ENCODE results near the gene PFDN2.
A peak's percentile ranks its signal among the peaks of the same experiment; 100 is the strongest.
"Not testable (repeated sequence)": the region's sequence is repeated elsewhere in the genome, so short reads cannot be mapped to it uniquely, and the experiment has no call there.

Gene PFDN2

DNA sequence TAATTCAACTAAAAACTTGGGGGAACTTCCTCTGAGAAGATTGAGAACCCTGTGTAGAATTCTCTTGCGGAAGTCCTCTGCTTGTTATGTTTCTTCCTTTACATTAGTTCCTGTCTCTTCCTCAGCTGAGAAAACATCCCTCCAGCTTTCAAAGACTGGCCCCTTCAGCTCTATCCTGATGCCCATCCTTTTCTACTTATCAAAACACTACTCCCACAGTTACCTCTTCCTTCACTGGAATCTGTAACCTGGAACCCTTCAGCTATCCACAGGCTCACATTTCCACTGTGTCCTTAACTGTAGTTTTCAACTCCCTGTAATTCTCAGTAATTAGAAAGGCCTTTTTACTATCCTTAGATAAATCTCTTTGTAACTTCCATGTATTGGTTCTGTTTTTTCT is 20.6 kb upstream of the PFDN2 start:
- DNase-seq: no peak

DNA sequence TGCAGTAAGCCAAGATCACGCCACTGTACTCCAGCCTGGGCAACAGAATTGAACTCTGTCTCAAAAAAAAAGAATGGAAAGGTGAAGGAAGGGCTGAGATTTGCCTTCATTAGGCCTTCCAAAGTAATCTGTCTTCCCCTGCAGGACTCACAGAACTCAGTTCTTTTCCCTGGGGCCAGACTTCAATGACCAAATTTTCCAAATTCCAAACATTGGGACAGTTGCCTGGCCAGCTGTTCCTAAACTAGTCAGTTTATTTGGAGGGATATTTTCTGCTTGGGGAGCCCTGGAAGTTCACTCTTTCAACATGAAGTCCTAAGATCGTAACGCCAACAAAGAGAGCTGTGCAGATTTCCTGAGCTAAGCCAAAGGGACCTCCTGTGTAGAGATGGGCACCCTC is 20.0 kb upstream of the PFDN2 start:
- DNase-seq: no peak

DNA sequence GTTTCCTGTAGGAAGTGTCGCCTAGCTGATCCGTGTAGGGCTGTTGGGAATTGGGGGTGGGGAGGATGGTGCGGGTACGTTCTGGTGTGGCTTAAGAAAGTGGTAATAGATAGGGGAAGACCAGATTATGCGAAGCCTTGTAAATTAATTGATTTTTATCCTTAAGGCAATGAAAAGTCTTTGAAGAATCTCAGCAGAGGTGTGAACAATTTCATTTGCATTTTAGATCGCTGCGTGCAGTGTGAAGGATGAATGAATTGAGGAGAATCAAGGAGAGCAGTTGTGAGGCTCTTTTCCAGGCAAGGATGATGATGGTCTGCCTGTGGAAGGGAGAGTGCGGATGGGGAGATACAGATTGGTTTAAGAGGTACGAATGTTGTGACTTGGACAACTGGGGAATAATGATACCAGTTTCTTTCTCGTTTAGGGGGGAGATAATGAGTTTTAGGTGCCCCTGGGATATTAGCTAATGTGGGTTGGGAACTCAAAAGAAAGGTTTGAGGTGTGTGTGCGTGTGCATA is 15.4 kb upstream of the PFDN2 start:
- DNase-seq: no peak

DNA sequence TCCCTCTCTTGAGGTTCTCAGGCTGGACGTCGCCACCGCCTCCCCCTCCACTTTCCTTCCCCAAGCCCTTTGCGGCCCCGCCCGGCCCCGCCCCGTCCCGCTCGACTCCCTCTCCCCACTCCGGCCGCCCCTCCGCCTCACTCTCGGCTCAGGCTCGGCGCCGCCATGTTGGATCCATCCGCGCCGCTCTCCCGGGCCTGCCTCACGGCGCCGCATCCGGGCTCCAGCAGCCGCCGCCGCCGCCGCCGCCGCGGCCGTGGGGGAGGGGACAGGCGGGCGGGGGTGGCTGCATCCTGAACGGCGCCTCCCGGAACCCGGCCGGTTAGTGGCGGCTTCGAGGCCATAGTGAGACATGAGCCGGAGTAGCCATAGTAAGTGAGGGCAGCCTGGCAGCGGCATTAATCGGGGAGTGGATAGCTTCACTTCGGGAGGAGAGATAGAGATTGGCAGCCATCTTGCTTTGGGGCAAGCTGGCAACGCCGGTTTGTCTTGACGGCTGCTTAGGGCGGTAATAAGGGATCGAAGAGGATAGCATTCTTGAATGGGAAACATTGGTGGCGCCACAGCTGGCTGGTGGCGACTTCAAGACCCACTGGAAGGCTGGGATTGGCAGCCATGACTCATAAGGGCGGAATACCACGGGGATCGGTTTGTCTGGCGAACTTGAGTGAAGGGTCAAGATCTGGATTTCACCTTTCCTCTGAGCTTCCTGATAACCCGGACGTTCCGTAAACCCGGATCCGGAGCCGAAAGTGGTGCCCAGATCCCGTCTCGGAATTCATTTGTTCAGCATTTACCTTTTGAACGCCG is 14.8 kb upstream of the PFDN2 start, which contains the start of gene DEDD:
TSS of gene DEDD (minus strand) at position 258 of the 810 bp plus-strand sequence. CDS start 8,205 bp downstream, outside the sequence.
- peak; percentile 88 to 92 for DNase-seq

DNA sequence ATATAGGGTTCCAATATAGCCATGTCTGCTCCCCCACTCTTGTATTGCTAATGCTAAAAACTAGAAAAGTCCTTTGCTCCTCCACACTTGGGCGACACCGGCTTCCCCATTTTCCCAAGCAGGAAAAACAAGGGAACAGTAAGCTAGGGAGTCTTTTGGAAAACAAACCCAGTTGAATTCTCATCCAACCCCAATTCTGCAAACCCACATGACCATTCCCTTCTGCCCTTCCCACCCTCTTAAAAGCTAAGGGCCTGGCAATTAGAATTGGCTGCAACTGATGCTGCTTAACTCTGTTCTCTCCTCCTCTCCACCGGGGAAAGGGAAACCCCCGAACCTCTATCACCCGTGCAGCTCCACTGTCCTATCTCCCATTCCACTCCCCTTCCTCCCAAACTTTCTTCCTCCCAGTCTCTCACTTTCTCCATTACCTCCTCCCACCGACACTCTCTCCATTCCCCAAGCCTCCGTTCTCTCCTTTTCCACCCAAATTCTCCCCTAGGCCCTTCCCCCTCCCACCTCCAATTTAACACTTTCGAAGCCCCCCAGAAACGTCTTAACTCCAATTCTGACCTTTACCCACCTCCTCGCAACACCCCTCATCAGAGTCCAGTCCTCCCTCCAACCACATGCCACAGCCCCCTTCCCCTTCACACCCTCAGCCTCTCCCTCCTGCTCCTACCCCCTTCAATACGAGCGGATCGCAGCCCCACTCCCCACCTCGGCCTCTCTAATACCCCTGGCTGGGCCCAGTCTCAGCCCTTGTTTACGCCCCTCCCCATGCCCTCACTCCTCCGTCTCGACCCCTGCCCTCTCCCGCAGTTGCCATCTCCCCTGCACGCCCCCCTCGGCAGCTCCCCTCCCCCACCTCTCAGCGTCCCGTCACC is 13.9 kb upstream of the PFDN2 start:
- peak in 1 of 2 experiments; percentile 28 for DNase-seq

DNA sequence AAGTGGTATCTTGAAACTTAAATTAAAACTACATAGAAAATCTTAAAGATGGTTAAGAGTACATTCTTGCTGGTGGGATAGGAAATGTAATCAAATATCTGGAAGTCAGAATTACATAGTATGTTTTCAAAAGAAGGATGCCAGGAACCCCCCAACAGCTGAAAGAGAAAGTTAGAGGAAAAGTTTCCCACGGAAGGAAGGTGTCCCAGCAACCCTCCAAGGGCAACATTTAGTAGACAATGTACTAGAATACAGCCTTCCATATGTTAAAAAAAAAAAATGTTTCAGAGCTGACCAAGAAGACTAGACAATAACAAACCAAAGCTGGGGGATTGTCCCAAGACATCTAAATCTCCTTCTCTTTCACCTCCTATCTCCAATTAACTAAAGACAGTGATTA is 12.4 kb upstream of the PFDN2 start:
- DNase-seq: no peak

DNA sequence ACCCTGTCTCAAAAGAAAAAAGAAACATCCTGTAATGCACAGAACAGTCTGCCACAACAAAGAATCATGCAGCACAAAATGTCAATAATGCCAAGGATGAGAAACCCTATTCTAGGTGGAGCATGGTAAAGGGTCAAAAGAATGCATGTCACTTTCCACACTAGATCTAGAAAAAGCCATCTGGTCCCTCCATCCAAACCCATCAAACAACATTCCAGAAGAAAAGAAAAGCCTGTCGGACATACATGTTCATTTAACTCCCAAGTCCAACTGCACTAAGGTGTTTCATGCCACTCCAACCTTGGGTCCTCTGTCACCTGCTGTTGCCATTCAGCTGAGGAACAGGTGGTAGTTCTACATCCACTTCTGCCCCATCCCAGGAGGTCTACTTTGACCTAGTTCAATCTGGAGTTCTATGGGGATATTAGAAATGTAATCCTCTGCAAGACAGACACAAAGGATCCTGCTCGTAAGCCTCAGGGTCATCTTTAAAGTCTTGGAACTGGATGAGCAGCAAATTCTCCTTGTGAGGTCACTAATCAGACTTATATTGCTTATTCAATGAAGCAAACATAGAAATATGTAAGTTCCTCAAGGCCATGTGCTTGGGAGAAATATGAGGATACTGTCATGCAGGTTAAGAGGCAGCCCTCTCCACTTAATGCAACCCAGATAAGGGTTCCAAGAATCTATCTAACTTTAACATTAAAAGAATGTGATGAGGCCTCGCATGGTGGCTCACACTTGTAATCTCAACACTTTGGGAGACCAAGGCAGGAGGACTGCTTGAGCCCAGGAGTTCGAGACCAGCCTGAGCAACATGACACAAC is 11.0 kb upstream of the PFDN2 start:
- no peak for DNase-seq

DNA sequence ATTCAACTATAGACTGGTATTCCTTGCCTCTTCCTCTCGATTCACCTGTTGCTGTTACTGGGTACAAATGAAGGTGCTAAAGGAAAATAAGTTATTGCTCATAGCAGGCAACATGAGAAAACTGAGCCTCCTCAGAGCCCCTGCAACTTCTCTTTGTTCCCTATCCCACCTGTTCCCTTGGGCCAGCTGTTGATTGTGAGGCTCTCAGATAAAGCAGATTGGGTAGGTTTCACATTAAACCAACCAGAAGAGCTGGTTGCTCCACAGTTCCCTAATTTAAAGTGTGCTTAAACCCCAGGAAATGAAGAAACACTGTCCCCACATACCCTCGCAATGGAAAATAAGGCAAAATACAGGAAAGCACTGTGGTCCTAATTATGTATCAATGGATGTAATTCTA is 9.8 kb upstream of the PFDN2 start:
- no peak for DNase-seq

DNA sequence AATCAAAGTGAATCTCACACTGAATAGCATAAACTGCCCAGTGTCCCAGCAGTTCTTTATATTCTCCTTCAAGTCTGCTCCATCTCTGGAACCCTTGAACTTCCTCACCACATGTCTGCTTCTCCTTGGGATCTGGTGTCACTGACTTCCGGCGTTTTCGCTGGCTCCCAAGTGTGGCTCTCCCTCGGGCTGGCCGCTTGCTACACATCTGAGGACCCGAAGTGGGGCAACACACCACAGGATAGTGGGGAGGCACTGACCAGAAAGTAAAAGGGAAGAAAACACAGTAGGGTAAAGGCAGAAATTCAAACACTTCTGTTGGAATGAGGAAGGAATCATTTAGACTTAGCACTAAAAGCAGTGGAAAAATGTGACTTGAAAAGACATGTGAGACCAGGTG is 5.1 kb upstream of the PFDN2 start:
- no peak for DNase-seq

DNA sequence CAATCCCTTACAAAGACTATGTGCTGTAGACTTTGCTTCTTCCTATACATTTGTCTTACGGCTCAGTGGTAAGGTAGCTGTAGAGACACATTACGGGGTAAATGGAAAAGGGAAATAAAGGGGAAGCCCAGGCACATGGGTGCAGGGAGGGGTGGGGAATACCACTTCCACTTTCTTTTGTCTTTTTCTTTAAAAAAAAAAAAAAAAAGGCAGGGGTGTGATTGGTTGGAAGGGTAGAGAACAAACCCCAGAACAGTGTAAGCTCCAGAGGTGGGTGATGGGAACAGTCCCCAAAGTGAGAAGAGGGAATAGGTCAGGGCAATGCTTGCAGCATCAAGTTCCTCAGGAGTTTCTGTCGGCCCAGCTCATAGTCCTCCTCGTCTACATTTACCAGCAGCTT is 4.0 kb upstream of the PFDN2 start:
- DNase-seq: no peak

DNA sequence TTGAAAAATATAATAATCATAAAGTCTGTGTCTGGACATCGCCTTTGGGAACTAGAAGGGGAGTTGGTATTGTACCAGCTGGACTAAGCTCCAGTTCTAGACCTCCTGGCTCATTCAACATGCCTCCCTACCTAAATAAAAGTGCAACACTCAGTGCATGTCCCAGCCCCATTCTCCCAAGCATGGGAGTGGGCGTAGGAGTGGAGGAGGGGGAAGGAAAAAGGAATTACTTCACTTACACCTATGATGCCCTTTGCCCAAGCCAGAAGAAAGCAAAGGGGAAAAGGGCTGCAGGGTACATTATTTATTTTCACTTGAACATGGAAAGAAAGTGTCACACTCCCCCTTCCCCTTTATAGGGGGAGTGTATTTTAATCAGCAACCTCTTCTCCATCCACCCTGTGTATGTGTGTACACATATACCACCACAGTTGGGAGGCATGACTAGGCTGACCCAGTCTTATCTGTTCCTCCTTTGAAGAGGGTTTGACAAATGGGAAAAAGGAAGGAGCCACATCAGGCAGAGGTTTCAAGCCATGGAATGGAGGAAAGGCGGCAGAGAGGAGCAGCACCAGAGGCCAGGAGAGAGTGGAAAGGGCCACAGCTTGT is 3.3 kb upstream of the PFDN2 start:
- no peak for DNase-seq

DNA sequence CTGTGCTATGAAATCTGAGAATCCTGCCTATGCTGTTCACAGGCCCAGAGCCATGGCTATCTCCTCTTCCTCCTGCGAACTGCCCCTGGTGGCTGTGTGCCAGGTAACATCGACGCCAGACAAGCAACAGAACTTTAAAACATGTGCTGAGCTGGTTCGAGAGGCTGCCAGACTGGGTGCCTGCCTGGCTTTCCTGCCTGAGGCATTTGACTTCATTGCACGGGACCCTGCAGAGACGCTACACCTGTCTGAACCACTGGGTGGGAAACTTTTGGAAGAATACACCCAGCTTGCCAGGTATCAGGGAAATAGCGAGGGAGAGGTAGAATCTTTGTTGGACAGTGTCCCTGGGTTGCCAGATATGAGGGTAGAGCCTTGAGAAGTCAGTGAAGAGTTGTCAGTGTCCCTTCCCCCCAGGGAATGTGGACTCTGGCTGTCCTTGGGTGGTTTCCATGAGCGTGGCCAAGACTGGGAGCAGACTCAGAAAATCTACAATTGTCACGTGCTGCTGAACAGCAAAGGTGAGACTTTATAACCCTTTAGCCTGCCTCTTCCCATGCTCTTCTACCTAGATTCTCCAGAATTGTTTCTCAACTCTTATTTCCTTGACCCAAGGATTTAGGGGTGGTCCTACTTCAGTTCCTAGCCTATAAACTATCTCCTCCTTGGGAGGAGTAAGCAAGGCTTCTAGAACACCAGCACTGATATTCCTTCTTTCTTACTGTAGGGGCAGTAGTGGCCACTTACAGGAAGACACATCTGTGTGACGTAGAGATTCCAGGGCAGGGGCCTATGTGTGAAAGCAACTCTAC is 1.5 kb upstream of the PFDN2 start:
- peak; percentile 65 to 78 for DNase-seq

DNA sequence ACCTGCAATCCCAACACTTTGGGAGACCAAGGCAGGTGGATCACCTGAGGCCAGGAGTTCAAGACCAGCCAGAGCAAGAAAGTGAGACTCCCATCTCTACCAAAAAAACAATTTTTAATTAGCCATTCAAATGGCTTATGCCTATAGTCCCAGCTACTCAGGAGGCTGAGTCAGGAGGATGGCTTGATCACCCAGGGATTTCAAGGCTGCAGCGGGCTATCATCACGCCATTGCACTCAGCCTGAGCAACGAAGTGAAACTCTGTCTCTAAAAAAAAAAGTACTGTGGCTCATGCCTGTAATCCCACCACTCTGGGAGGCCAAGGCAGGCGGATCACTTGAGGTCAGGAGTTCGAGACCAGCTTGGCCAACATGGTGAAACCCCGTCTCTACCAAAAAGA is 1.9 kb downstream of the PFDN2 start:
- not testable (repeated sequence) for DNase-seq

DNA sequence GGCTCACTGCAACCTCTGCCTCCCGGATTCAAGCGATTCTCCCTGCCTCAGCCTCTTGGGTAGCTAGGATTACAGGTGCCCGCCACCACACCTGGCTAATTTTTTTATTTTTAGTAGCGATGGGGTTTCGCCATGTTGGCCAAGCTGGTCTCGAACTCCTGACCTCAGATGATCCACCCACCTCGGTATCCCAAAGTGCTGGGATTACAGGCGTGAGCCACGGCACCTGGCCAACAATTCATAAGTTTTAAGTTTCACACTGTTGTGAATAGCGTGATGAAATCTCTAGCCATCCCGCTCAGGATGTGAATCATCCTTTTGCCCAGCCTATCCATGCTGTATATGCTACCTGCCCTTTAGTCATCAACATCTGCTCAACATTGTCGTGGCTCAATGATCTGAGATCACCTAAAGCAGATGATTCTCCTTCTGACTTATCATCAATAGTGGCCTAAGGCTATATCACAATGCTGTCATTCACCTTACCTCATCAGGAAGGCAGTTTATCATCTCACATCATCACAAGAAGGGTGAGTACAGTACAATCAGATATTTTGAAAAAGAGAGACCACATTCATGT is 2.6 kb downstream of the PFDN2 start:
- peak in 1 of 2 experiments; percentile 51 for DNase-seq

DNA sequence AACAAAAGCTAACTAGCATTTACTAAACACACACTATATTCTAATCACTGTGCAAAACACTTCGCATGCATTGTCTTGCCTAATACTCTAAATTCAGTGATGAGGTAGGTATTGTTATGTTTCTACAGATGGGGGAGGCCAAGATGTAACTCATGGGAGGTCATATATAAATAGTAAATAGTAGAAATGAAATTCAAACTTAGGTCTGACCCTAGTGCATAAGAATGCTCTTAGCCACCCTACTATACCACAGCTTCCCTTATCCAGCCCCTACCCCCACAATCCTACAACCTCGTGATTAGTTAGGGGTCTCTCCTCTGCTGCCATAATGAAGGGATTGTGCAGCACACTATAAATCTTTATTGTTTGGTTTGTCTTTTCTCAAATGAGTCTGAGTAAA is 3.3 kb downstream of the PFDN2 start:
- no peak for DNase-seq

DNA sequence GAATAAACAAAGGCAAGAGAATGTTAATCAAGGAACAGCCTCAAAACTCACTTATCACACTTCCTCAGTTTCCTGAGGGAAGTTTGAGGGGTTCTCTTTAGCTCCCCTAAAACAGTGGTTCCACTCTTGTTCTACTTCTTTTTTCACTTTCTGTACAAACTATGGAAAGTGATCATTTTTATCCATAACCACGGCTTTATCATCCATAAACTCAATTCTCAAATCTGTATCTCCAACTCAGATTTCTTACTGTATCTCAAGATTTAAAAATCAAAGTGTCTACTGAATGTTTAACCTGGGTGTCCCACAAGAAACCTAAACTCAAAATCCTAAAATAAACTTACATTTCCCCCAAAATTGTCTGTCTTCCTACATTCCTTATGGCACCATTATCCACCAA is 3.9 kb downstream of the PFDN2 start:
- no peak for DNase-seq

DNA sequence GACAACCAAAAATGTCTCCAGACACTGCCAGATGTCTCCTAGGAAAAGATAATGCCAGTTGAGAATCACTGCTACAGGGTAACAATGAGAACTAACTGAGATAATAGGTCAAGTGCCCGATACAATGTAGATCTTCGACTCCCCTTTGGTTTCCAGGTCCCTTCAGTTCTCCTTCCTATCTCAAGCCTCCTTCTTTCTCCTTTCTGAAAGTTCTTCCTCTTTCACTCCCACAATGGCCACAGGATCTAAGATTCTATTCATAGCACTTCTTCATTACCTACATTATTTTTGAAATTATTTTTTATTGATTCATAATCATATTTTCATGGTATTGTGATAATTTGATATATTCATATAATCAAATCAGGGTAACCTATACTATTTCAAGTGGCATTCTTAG is 6.3 kb downstream of the PFDN2 start:
- no peak for DNase-seq

DNA sequence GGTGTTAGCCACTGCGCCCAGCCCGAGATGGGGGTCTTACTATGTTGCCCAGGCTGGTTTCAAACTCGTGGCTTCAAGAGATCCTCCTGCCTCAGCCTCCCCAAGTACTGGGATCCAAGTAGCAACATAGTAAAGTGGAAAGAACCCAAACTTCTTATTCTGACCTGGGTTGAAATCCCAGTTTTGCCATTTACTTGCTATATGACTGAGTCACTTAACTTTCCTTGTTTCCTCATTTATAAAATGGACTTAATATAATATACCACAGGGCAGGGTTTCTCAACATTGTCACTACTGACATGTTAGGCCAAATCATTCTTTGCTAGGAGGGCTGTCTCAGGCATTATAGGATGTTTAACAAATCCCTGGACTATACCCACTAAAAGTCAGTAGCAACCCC is 6.7 kb downstream of the PFDN2 start:
- DNase-seq: no peak

DNA sequence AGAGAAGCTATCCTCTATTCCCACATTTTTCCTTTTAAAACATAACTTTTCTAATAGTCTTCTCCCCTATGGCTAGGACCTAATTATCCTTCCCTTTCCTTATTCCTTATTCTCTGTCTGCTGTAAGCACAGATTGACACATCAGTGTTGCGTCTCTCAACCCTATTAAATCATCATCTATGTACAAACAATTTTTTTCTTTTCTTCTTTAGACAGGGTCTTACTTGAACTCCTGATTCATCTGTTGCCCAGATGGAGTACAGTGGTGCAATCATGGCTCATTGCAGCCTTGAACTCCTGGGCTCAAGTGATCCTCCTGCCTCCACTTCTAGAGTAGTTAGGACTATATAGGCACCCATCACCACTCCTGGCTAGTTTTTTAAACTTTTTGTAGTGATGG is 11.4 kb downstream of the PFDN2 start:
- DNase-seq: no peak

DNA sequence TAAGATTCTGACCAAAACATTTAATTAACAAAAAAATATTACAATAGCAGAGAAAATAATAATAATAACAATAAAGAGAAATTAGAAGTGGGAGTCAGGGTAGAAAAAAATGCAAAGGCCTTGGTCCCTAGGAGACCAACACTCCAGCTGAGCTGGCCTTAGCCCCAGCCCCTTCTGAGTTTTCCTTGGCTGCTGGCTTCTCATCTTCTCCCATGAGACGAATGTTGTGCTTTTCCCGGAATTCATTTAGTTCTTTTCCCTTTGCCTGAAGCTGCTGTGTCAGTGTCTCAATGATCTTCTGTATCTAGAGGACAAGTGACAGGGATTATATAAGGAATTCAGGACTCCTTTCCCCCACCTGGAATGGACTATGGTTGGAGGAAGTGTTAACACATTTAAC is 17.3 kb downstream of the PFDN2 start:
- no peak for DNase-seq

Measured in activated CD4-positive, alpha-beta T cell treated with anti-CD3 and anti-CD28 coated beads, Interleukin-2, amount 50 U/mL, for 48 hours (primary cell).